Keratinocyte (primary cell): ENCODE results near the gene CGNL1. TPM values are rescaled to one million over a fixed set of nuclear protein-coding genes. Genes with fewer than 3 reads are reported as not detected.
A peak's percentile ranks its signal among the peaks of the same experiment; 100 is the strongest.

ENCODE experiments used
- DNase-seq: peaks from one replicate; pipeline ENCODE4 v3.0.0-alpha.2; 2011; ENCODE audit warnings: low read depth, missing footprints, low spot score
- FAIRE-seq: peaks from 2 replicates; lab custom pipeline; 2011; peaks lifted over from hg19 to GRCh38; lab: Jason Lieb, UNC
- H2AFZ ChIP-seq: 2 replicates; pipeline ENCODE4 v1.6.0; 2012; ENCODE audit warnings: low read length, control low read depth, inconsistent platforms; ENCODE audit not compliant: control insufficient read depth
- H3K27ac ChIP-seq: 2 replicates; pipeline ENCODE4 v1.5.1; 2011; ENCODE audit warnings: low read length; ENCODE audit not compliant: control insufficient read depth, insufficient read depth
- H3K27me3 ChIP-seq: 3 replicates; pipeline ENCODE4 v1.6.0; 2011; ENCODE audit warnings: low read length; ENCODE audit not compliant: control insufficient read depth, insufficient read depth; ENCODE audit errors: extremely low read depth
- H3K36me3 ChIP-seq, 2 experiments: 2 replicates in 1 of 2; 3 replicates in 1 of 2; pipeline ENCODE4 v1.5.1; 2011; ENCODE audit warnings: low read length in 2 of 2, mild to moderate bottlenecking in 1 of 2; ENCODE audit not compliant: control insufficient read depth in 2 of 2, insufficient read depth in 2 of 2; ENCODE audit errors: extremely low read depth in 1 of 2
- H3K4me1 ChIP-seq: 3 replicates; pipeline ENCODE4 v1.5.1; 2011; ENCODE audit warnings: low read length; ENCODE audit not compliant: control insufficient read depth, insufficient read depth; ENCODE audit errors: extremely low read depth
- H3K4me2 ChIP-seq: 3 replicates; pipeline ENCODE4 v1.6.0; 2011; ENCODE audit warnings: low read depth, low read length; ENCODE audit not compliant: control insufficient read depth, insufficient read depth; ENCODE audit errors: extremely low read depth
- H3K4me3 ChIP-seq, 3 experiments: fragments of 200-600 bp in 1 of 3; sonication (generic) in 1 of 3; 2 replicates in 2 of 3; 3 replicates in 1 of 3; pipeline ENCODE4 v1.5.1; 2011 to 2016; ENCODE audit warnings: low read length in 3 of 3, mild to moderate bottlenecking in 3 of 3, control low read depth in 2 of 3, inconsistent platforms in 1 of 3, low read depth in 1 of 3, mixed read lengths in 1 of 3, mixed run types in 1 of 3, moderate library complexity in 1 of 3; ENCODE audit not compliant: control insufficient read depth in 2 of 3, insufficient read depth in 2 of 3; ENCODE audit errors: extremely low read depth in 1 of 3
- H3K79me2 ChIP-seq: 2 replicates; pipeline ENCODE4 v1.6.0; 2012; ENCODE audit warnings: low read length; ENCODE audit not compliant: control insufficient read depth, insufficient read depth
- H3K9ac ChIP-seq: 3 replicates; pipeline ENCODE4 v1.6.0; 2011; ENCODE audit warnings: low read length; ENCODE audit not compliant: control insufficient read depth, insufficient read depth; ENCODE audit errors: extremely low read depth
- H3K9me1 ChIP-seq: 3 replicates; pipeline ENCODE4 v1.6.0; 2011; ENCODE audit warnings: low read length; ENCODE audit not compliant: control insufficient read depth, insufficient read depth; ENCODE audit errors: extremely low read depth
- H3K9me3 ChIP-seq: 2 replicates; pipeline ENCODE4 v1.5.1; 2012; ENCODE audit warnings: low read depth, low read length; ENCODE audit not compliant: control insufficient read depth
- H4K20me1 ChIP-seq: 3 replicates; pipeline ENCODE4 v1.6.0; 2011; ENCODE audit warnings: low read length; ENCODE audit not compliant: control insufficient read depth, insufficient read depth; ENCODE audit errors: extremely low read depth
- CTCF ChIP-seq, 3 experiments: IDR thresholded peaks in 1 of 3; conservative IDR thresholded peaks in 1 of 3; optimal IDR thresholded peaks in 1 of 3; 2 replicates in 2 of 3; 3 replicates in 1 of 3; pipeline versions ENCODE3 to v1.5.1; 2011; ENCODE audit warnings: low read length in 3 of 3, mild to moderate bottlenecking in 3 of 3, moderate library complexity in 2 of 3, control low read depth in 1 of 3, inconsistent platforms in 1 of 3; ENCODE audit not compliant: insufficient read depth in 2 of 3; ENCODE audit errors: extremely low read depth in 1 of 3
- EZH2 ChIP-seq: IDR thresholded peaks from one replicate; pipeline ENCODE4 v1.6.1; 2012; ENCODE audit warnings: inconsistent platforms, mild to moderate bottlenecking, low read length, moderate library complexity
- dilution Hi-C: fragments of 300-500 bp; cut with MboI; formaldehyde crosslinking; loops from one replicate; pipeline ENCODE4 v1.7.0; 2020; ENCODE audit warnings: low sequenced_read_pairs; ENCODE audit not compliant: extremely low pct_ligation_motif_present
- polyA plus RNA-seq, 5 experiments: library from polyadenylated mRNA; depleted of rRNA in 3 of 5; stranded (reverse) in 3 of 5; stranded (forward) in 1 of 5; unstranded in 1 of 5; fragments of >200 nt; gene quantifications; 1 replicate in 1 of 5; 2 replicates in 3 of 5; 3 replicates in 1 of 5; pipeline versions ENCODE4 v1.2.1 to v1.2.3, GENCODE V29; 2011 to 2012; ENCODE audit warnings: missing spikeins in 2 of 5, low read depth in 1 of 5, low replicate concordance in 1 of 5

Gene CGNL1
- polyA plus RNA-seq, 1 donor (not counting 4 experiments of a cell fraction or from before 2014, with no cell fraction given): 0.05 TPM

- Histone ChIP-seq H4K20me1 (no peaks in the 10 kb centered on the region), H3K4me1 (peaks cover 14% of the 10 kb centered on the region), H3K9me1 (no peaks in the 10 kb centered on the region), H3K4me3 (no peak overlapping the region), H3K9me3 (no peaks in the 10 kb centered on the region), H3K4me2 (peak overlapping the region; percentile 22), H3K36me3 (no peaks in the 10 kb centered on the region), H3K9ac (no peak overlapping the region), H2AFZ (no peak overlapping the region), H3K27me3 (no peaks in the 10 kb centered on the region), H3K79me2 (no peaks in the 10 kb centered on the region), H3K27ac (no peak overlapping the region)
- no peak for FAIRE-seq
- no peak for DNase-seq
- dilution Hi-C loops: no loop called here
- TF ChIP-seq EZH2: no peak
- TF ChIP-seq CTCF (optimal IDR thresholded peaks at IDR 0.05 in 1 of 3, IDR thresholded peaks at IDR 0.05 in 1 of 3, conservative IDR thresholded peaks at IDR 0.05 in 1 of 3; ENCODE audit: extremely low read depth in 1 of 3, insufficient read depth in 2 of 3, low read length in 3 of 3): no peak
These were observed 20.1 kb upstream of the CGNL1 start for GRCh38 chr15:57356178-57356577.

- Histone ChIP-seq H2AFZ (no peak overlapping the region), H3K27ac (no peak overlapping the region), H3K27me3 (no peaks in the 10 kb centered on the region), H3K9me1 (no peaks in the 10 kb centered on the region), H3K9ac (no peak overlapping the region), H3K9me3 (no peaks in the 10 kb centered on the region), H3K4me2 (peak overlapping the region; percentile 22), H3K79me2 (no peaks in the 10 kb centered on the region), H3K4me1 (peaks cover 14% of the 10 kb centered on the region), H3K36me3 (no peaks in the 10 kb centered on the region), H4K20me1 (no peaks in the 10 kb centered on the region), H3K4me3 (no peak overlapping the region)
- TF ChIP-seq CTCF (optimal IDR thresholded peaks at IDR 0.05 in 1 of 3, IDR thresholded peaks at IDR 0.05 in 1 of 3, conservative IDR thresholded peaks at IDR 0.05 in 1 of 3; ENCODE audit: extremely low read depth in 1 of 3, insufficient read depth in 2 of 3, low read length in 3 of 3): no peak
- no peak for TF ChIP-seq EZH2
- FAIRE-seq (peak; percentile 67), DNase-seq (peak; percentile 61)
- dilution Hi-C loops: no loop called here
These were observed 19.7 kb upstream of the CGNL1 start for GRCh38 chr15:57356636-57357035.
